ENCODE measurements around the gene ABCG1. TPM values are rescaled to one million over a fixed set of nuclear protein-coding genes. Genes with fewer than 3 reads are reported as not detected.

ABCG1 gene
- total RNA-seq, 2 donors from 2014 or later = 3.1 to 3.5 TPM

GRCh38 chr21:42236693-42237092, 17.8 kb downstream of the ABCG1 start:
- Mint-ChIP-seq H3K27ac (peak overlapping the region; percentile 58 to 61), H3K36me3 (no peaks in the 10 kb centered on the region), H3K4me3 (peak overlapping the region; percentile 67), H3K4me1 (ENCODE audit: low read depth in 2 of 2) (peaks cover 49 to 52% of the 10 kb centered on the region in 2 donors), H3K27me3 (peaks cover 0 to 11% of the 10 kb centered on the region in 2 donors), H3K9me3 (no peaks in the 10 kb centered on the region)
- no peak for ATAC-seq
- DNase-seq (ENCODE audit: low spot score) = no peak

- Mint-ChIP-seq H3K4me1 (ENCODE audit: low read depth in 2 of 2) (peaks cover 51 to 52% of the 10 kb centered on the region in 2 donors), H3K9me3 (no peaks in the 10 kb centered on the region), H3K27me3 (peaks cover 2 to 11% of the 10 kb centered on the region in 2 donors), H3K4me3 (peak overlapping the region; percentile 67), H3K36me3 (no peaks in the 10 kb centered on the region), H3K27ac (peak overlapping the region; percentile 21 to 58)
- DNase-seq (ENCODE audit: low spot score) (no peak), ATAC-seq (no peak)
Observed at GRCh38 chr21:42237161-42237560, 18.2 kb downstream of the ABCG1 start.

GRCh38 chr21:42237577-42237976, 18.6 kb downstream of the ABCG1 start:
- H3K4me1 Mint-ChIP-seq (ENCODE audit: low read depth in 2 of 2) = peaks cover 48 to 50% of the 10 kb centered on the region in 2 donors
- peak overlapping the region; percentile 67 for H3K4me3 Mint-ChIP-seq
- no peaks in the 10 kb centered on the region for H3K36me3 Mint-ChIP-seq
- DNase-seq (ENCODE audit: low spot score) = no peak
- peaks cover 6 to 9% of the 10 kb centered on the region in 2 donors for H3K27me3 Mint-ChIP-seq
- peak overlapping the region; percentile 21 to 58 for H3K27ac Mint-ChIP-seq
- H3K9me3 Mint-ChIP-seq = no peaks in the 10 kb centered on the region
- ATAC-seq = no peak

GRCh38 chr21:42238185-42238934, 19.4 kb downstream of the ABCG1 start:
- H3K9me3 Mint-ChIP-seq = no peaks in the 10 kb centered on the region
- peaks cover 40 to 43% of the 10 kb centered on the region in 2 donors for H3K4me1 Mint-ChIP-seq (ENCODE audit: low read depth in 2 of 2)
- H3K36me3 Mint-ChIP-seq = no peaks in the 10 kb centered on the region
- H3K4me3 Mint-ChIP-seq = peak overlapping the region; percentile 75
- DNase-seq (ENCODE audit: low spot score) (no peak), ATAC-seq (peak in 1 of 2 donors; percentile 31)
- H3K27ac Mint-ChIP-seq = peak overlapping the region; percentile 52 to 58
- peaks cover 6 to 8% of the 10 kb centered on the region in 2 donors for H3K27me3 Mint-ChIP-seq

GRCh38 chr21:42239556-42239955, 20.6 kb downstream of the ABCG1 start:
- Mint-ChIP-seq H3K4me3 (no peak overlapping the region), H3K27ac (no peak overlapping the region), H3K4me1 (ENCODE audit: low read depth in 2 of 2) (peaks cover 30 to 36% of the 10 kb centered on the region in 2 donors), H3K9me3 (no peaks in the 10 kb centered on the region), H3K36me3 (no peaks in the 10 kb centered on the region), H3K27me3 (peaks cover 6 to 8% of the 10 kb centered on the region in 2 donors)
- no peak for ATAC-seq
- no peak for DNase-seq (ENCODE audit: low spot score)

- Mint-ChIP-seq H3K36me3 (no peaks in the 10 kb centered on the region), H3K27me3 (peaks cover 6 to 8% of the 10 kb centered on the region in 2 donors), H3K9me3 (no peaks in the 10 kb centered on the region), H3K4me3 (no peak overlapping the region), H3K4me1 (ENCODE audit: low read depth in 2 of 2) (peaks cover 29 to 36% of the 10 kb centered on the region in 2 donors), H3K27ac (no peak overlapping the region)
- ATAC-seq = no peak
- no peak for DNase-seq (ENCODE audit: low spot score)
Observed at GRCh38 chr21:42239973-42240372, 21.0 kb downstream of the ABCG1 start.

- Mint-ChIP-seq H3K27ac (no peak overlapping the region), H3K4me3 (no peak overlapping the region), H3K4me1 (ENCODE audit: low read depth in 2 of 2) (peaks cover 15 to 29% of the 10 kb centered on the region in 2 donors), H3K36me3 (no peaks in the 10 kb centered on the region), H3K9me3 (no peaks in the 10 kb centered on the region), H3K27me3 (peaks cover 12 to 20% of the 10 kb centered on the region in 2 donors)
- DNase-seq (ENCODE audit: low spot score) (no peak), ATAC-seq (no peak)
Observed at GRCh38 chr21:42242611-42243010, 23.7 kb downstream of the ABCG1 start.

GRCh38 chr21:42243026-42243425, 24.1 kb downstream of the ABCG1 start:
- Mint-ChIP-seq H3K36me3 (no peaks in the 10 kb centered on the region), H3K27me3 (peaks cover 12 to 22% of the 10 kb centered on the region in 2 donors), H3K9me3 (no peaks in the 10 kb centered on the region), H3K27ac (no peak overlapping the region), H3K4me3 (no peak overlapping the region), H3K4me1 (ENCODE audit: low read depth in 2 of 2) (peaks cover 14 to 29% of the 10 kb centered on the region in 2 donors)
- DNase-seq (ENCODE audit: low spot score) (no peak), ATAC-seq (no peak)

- H3K9me3 Mint-ChIP-seq = no peaks in the 10 kb centered on the region
- no peaks in the 10 kb centered on the region for H3K36me3 Mint-ChIP-seq
- no peak overlapping the region for H3K27ac Mint-ChIP-seq
- H3K27me3 Mint-ChIP-seq = peaks cover 12 to 24% of the 10 kb centered on the region in 2 donors
- no peak for ATAC-seq
- no peak overlapping the region for H3K4me3 Mint-ChIP-seq
- H3K4me1 Mint-ChIP-seq (ENCODE audit: low read depth in 2 of 2) = peaks cover 10 to 17% of the 10 kb centered on the region in 2 donors
- DNase-seq (ENCODE audit: low spot score) = no peak
Observed at GRCh38 chr21:42245331-42246193, 26.6 kb downstream of the ABCG1 start.

- DNase-seq (ENCODE audit: low spot score) = no peak
- Mint-ChIP-seq H3K9me3 (no peaks in the 10 kb centered on the region), H3K27ac (no peak overlapping the region), H3K27me3 (peaks cover 7 to 26% of the 10 kb centered on the region in 2 donors), H3K4me1 (ENCODE audit: low read depth in 2 of 2) (peaks cover 10 to 12% of the 10 kb centered on the region in 2 donors), H3K36me3 (no peaks in the 10 kb centered on the region), H3K4me3 (no peak overlapping the region)
- ATAC-seq = no peak
Observed at GRCh38 chr21:42247716-42248115, 28.8 kb downstream of the ABCG1 start.

GRCh38 chr21:42248241-42248640, 29.3 kb downstream of the ABCG1 start:
- Mint-ChIP-seq H3K9me3 (no peaks in the 10 kb centered on the region), H3K36me3 (no peaks in the 10 kb centered on the region), H3K4me1 (ENCODE audit: low read depth in 2 of 2) (peaks cover 10 to 12% of the 10 kb centered on the region in 2 donors), H3K4me3 (no peak overlapping the region), H3K27ac (no peak overlapping the region), H3K27me3 (peaks cover 7 to 29% of the 10 kb centered on the region in 2 donors)
- no peak for DNase-seq (ENCODE audit: low spot score)
- ATAC-seq = no peak

GRCh38 chr21:42248783-42249597, 30.1 kb downstream of the ABCG1 start:
- Mint-ChIP-seq H3K9me3 (no peaks in the 10 kb centered on the region), H3K4me3 (no peak overlapping the region)
- ATAC-seq = no peak

More at GRCh38 chr21:42248783-42249597, 30.1 kb downstream of the ABCG1 start:
- no peak overlapping the region for H3K27ac Mint-ChIP-seq
- peaks cover 7 to 29% of the 10 kb centered on the region in 2 donors for H3K27me3 Mint-ChIP-seq
- H3K4me1 Mint-ChIP-seq (ENCODE audit: low read depth in 2 of 2) = peaks cover 12 to 13% of the 10 kb centered on the region in 2 donors
- DNase-seq (ENCODE audit: low spot score) = no peak
- no peaks in the 10 kb centered on the region for H3K36me3 Mint-ChIP-seq
